ENCODE data around the gene SPEF1.

The SPEF1 gene

GRCh38 chr20:3739926-3740451 lies 41.3 kb downstream of the SPEF1 start:
- DNase-seq (ENCODE audit: low read depth) = no peak
- TF ChIP-seq CTCF (conservative IDR thresholded peaks at IDR 0.05; ENCODE audit: low read length) = no peak
- no peak overlapping the region for H3K4me3 ChIP-seq (ENCODE audit: low read length)

GRCh38 chr20:3739054-3739925 lies 42.0 kb downstream of the SPEF1 start:
- DNase-seq (ENCODE audit: low read depth) = no peak
- TF ChIP-seq CTCF (conservative IDR thresholded peaks at IDR 0.05; ENCODE audit: low read length) = no peak
- no peak overlapping the region for H3K4me3 ChIP-seq (ENCODE audit: low read length)

- no peak overlapping the region for H3K4me3 ChIP-seq (ENCODE audit: low read length)
- no peak for DNase-seq (ENCODE audit: low read depth)
- TF ChIP-seq CTCF (conservative IDR thresholded peaks at IDR 0.05; ENCODE audit: low read length) = no peak
Measured at GRCh38 chr20:3738111-3739053, 42.9 kb downstream of the SPEF1 start.

GRCh38 chr20:3735768-3736167 lies 45.5 kb downstream of the SPEF1 start:
- no peak for TF ChIP-seq CTCF (conservative IDR thresholded peaks at IDR 0.05; ENCODE audit: low read length)
- no peak for DNase-seq (ENCODE audit: low read depth)

GRCh38 chr20:3734111-3734843 lies 47.0 kb downstream of the SPEF1 start:
- no peak overlapping the region for H3K4me3 ChIP-seq (ENCODE audit: low read length)
- DNase-seq (ENCODE audit: low read depth) = no peak
- no peak for TF ChIP-seq CTCF (conservative IDR thresholded peaks at IDR 0.05; ENCODE audit: low read length)

More at GRCh38 chr20:3735768-3736167, 45.5 kb downstream of the SPEF1 start:
- no peak overlapping the region for H3K4me3 ChIP-seq (ENCODE audit: low read length)

- no peak overlapping the region for H3K4me3 ChIP-seq (ENCODE audit: low read length)
- no peak for TF ChIP-seq CTCF (conservative IDR thresholded peaks at IDR 0.05; ENCODE audit: low read length)
- no peak for DNase-seq (ENCODE audit: low read depth)
Measured at GRCh38 chr20:3733119-3733995, 47.9 kb downstream of the SPEF1 start.
